PC-9 (cell line): ENCODE data around the gene ROS1. TPM values are rescaled to one million over a fixed set of nuclear protein-coding genes. Genes with fewer than 3 reads are reported as not detected.

Experiments used
- BruUV-seq: library from RNA; stranded (reverse); fragments of 400-500 nt; replicated peaks from 2 replicates; lab custom pipeline; 2021; lab: Mats Ljungman, UMichigan
- CTCF ChIA-PET: fragments of 300-600 bp; sonication (Branson Sonifier 250); formaldehyde crosslinking; loops from one replicate; lab custom pipeline; 2022; ENCODE audit warnings: antibody characterized with exemption; lab: Charles Lee
- POLR2A ChIA-PET: fragments of 300-600 bp; sonication (Branson Sonifier 250); formaldehyde crosslinking; loops from one replicate; lab custom pipeline; 2022; ENCODE audit warnings: antibody characterized with exemption; ENCODE audit not compliant: unreplicated experiment; lab: Charles Lee
- DNase-seq, 2 experiments: peaks; one replicate each; pipeline versions ENCODE4 v3.0.0 to v3.0.0-alpha.2; 2015 to 2022; ENCODE audit warnings: mixed read lengths in 1 of 2
- H2AFZ ChIP-seq: fragments of 200-600 bp; sonication (generic); 2 replicates; pipeline ENCODE4 v1.8.1; 2017; ENCODE audit warnings: antibody characterized with exemption
- H3F3A ChIP-seq: fragments of 200-600 bp; sonication (generic); 2 replicates; pipeline ENCODE4 v1.8.1; 2017; ENCODE audit warnings: antibody characterized with exemption, mild to moderate bottlenecking, low read depth; ENCODE audit not compliant: insufficient read depth
- H3K27ac ChIP-seq: fragments of 200-600 bp; sonication (generic); 2 replicates; pipeline ENCODE4 v1.6.1; 2016; ENCODE audit warnings: mixed run types
- H3K27me3 ChIP-seq: fragments of 200-600 bp; sonication (generic); 2 replicates; pipeline ENCODE4 v1.6.1; 2016; ENCODE audit warnings: low read depth, mixed run types; ENCODE audit not compliant: insufficient read depth
- H3K36me3 ChIP-seq: fragments of 200-600 bp; sonication (generic); 2 replicates; pipeline ENCODE4 v1.6.1; 2016; ENCODE audit warnings: low read depth, mixed run types
- H3K4me1 ChIP-seq: fragments of 200-600 bp; sonication (generic); replicated peaks from 2 replicates; pipeline ENCODE4 v1.6.1; 2016; ENCODE audit warnings: mixed run types; ENCODE audit not compliant: insufficient read depth
- H3K4me2 ChIP-seq: fragments of 200-600 bp; sonication (generic); 2 replicates; pipeline ENCODE4 v1.6.1; 2017; ENCODE audit warnings: mixed run types
- H3K4me3 ChIP-seq: fragments of 200-600 bp; sonication (generic); 2 replicates; pipeline ENCODE4 v1.6.1; 2016; ENCODE audit warnings: mixed run types
- H3K79me2 ChIP-seq: fragments of 200-600 bp; sonication (generic); 2 replicates; pipeline ENCODE4 v1.6.1; 2017; ENCODE audit warnings: low read depth, mixed run types
- H3K9me2 ChIP-seq: fragments of 200-600 bp; sonication (generic); 2 replicates; pipeline ENCODE4 v1.8.1; 2017; ENCODE audit warnings: mild to moderate bottlenecking; ENCODE audit not compliant: insufficient read depth
- H3K9me3 ChIP-seq: fragments of 200-600 bp; sonication (generic); 2 replicates; pipeline ENCODE4 v1.8.1; 2016; ENCODE audit warnings: low read depth; ENCODE audit not compliant: insufficient read depth
- H4K20me1 ChIP-seq: fragments of 200-600 bp; sonication (generic); 2 replicates; pipeline ENCODE4 v1.8.1; 2017; ENCODE audit not compliant: insufficient read depth
- EZH2 ChIP-seq: fragments of 200-600 bp; sonication (generic); IDR thresholded peaks from 2 replicates; pipeline ENCODE4 v1.8.0; 2017; ENCODE audit warnings: antibody characterized with exemption, low read depth
- intact Hi-C: fragments of 100-400 bp; cut with micrococcal nuclease; formaldehyde crosslinking; loops from one replicate; pipeline ENCODE4 v1.10.0; 2022; ENCODE audit not compliant: unreplicated experiment
- total RNA-seq: library from RNA; stranded (reverse); gene quantifications from 2 replicates; pipeline ENCODE4 v1.2.3, GENCODE V29; 2021
- TF ChIP-seq, protein P1 (sequence below): fragments of 200-600 bp; sonication (generic); conservative IDR thresholded peaks from 2 replicates; pipeline ENCODE4 v1.6.1; 2017; ENCODE audit warnings: mixed run types, antibody characterized with exemption, mild to moderate bottlenecking, moderate library complexity

Gene ROS1
- total RNA-seq, 1 experiment from 2014 or later: not detected

DNA sequence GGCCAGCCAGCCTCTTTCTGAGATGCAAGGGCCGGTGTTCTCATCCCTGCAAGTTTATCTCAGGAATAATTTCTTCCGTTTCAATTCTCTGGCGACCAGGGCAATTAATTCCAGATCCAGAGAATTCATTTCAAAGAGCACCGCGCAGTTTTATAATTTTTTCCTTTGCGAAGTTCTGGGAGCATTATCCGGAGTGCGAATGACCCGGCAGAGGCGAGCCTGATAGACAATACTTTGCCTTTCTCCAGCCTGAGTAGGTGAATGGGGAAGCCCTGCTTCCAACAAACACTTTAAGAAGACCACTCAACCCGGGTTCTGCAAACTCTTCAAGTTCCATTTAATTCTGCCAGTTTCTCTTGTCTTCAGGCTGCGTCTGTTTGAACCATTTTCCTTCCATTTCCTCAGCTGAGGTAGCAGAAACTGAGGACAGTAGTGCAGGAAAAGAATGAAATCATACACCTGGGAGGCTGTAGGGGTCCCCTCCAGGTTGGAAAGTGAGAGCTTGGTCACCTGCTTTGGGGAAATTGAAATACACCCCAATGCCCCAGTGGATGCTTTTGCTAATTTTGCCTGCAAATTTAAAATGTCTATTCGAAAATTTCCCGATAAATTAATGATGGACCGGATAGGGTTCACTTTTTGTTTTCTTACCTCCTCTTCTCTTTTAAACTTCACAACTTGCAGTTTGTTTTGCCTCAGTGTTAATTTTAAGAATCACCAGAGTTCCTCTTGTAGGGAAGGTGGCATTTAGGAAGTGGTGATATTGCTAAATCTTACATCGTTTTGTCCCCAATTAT, 159.3 kb downstream of the ROS1 start:
- Histone ChIP-seq H3K4me1 (no peaks in the 10 kb centered on the region), H3K4me2 (no peak overlapping the region), H2AFZ (no peak overlapping the region), H3K79me2 (no peaks in the 10 kb centered on the region), H3K27ac (no peak overlapping the region), H3K27me3 (peaks cover 20% of the 10 kb centered on the region; the same call in 1 of the 2 replicates), H3K9me2 (no peaks in the 10 kb centered on the region), H4K20me1 (no peaks in the 10 kb centered on the region), H3K9me3 (no peaks in the 10 kb centered on the region), H3F3A (no peaks in the 10 kb centered on the region), H3K36me3 (no peaks in the 10 kb centered on the region), H3K4me3 (no peak overlapping the region)
- intact Hi-C loops: no loop called here
- BruUV-seq: no TSS peak
- TF ChIP-seq, protein P1, sequence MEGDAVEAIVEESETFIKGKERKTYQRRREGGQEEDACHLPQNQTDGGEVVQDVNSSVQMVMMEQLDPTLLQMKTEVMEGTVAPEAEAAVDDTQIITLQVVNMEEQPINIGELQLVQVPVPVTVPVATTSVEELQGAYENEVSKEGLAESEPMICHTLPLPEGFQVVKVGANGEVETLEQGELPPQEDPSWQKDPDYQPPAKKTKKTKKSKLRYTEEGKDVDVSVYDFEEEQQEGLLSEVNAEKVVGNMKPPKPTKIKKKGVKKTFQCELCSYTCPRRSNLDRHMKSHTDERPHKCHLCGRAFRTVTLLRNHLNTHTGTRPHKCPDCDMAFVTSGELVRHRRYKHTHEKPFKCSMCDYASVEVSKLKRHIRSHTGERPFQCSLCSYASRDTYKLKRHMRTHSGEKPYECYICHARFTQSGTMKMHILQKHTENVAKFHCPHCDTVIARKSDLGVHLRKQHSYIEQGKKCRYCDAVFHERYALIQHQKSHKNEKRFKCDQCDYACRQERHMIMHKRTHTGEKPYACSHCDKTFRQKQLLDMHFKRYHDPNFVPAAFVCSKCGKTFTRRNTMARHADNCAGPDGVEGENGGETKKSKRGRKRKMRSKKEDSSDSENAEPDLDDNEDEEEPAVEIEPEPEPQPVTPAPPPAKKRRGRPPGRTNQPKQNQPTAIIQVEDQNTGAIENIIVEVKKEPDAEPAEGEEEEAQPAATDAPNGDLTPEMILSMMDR: no peak
- TF ChIP-seq EZH2: no peak
- no peak for DNase-seq
- ChIA-PET CTCF (no interaction called here), POLR2A (no interaction called here)

DNA sequence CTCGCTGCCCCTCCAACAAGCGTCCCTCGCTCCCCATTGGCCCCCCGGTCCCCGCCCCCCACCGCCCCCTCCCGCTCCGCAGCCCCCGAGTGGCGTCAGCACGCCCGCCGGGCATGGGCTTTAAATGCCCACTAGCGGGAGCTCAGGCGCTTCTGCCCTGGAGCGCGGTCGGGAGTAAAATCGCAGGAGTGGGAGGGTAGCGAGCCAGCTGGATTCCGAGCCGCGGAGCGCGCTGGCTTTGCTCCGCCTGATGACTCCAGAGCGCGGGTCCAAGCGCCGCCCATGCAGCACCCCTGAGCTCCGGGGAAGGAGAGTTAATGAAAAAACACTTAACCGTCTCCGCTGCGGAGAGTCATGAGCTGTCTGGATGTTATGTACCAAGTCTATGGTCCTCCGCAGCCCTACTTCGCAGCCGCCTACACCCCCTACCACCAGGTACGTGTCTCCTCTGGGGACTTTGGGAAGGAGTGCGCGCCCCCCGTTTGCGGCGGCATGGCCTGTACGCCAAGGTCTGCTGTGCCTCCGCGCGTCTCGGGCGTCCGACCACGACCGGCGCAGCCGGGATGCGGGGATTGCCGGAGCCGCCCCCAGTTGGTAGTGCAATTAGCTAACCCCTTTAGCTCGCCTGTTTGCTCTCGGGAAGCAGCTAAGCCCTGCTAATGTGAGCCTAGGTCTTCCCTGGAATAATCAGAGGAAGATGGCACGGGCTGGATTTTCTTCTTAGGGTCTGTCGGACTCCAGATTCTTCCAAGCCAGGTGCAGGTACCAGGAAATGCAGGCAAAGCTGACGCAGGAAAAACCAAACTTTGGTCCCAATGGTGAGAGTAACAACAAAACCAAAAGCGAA, 160.1 kb downstream of the ROS1 start, which contains the start of gene VGLL2:
VGLL2 (plus strand) TSS at position 149 of the 847 bp plus-strand sequence; CDS start at position 355, 206 bp downstream.
- intact Hi-C loops: no loop called here
- Histone ChIP-seq H3K4me1 (no peaks in the 10 kb centered on the region), H3K27ac (no peak within 1 kb of the TSS), H4K20me1 (no peaks in the 10 kb centered on the region), H3K27me3 (peaks cover 20% of the 10 kb centered on the region; the same call in 1 of the 2 replicates), H3K9me3 (no peaks in the 10 kb centered on the region), H3K4me2 (no peak within 1 kb of the TSS), H2AFZ (no peak within 1 kb of the TSS), H3K79me2 (no peaks in the 10 kb centered on the region), H3K9me2 (no peaks in the 10 kb centered on the region), H3K4me3 (no peak within 1 kb of the TSS), H3F3A (no peaks in the 10 kb centered on the region), H3K36me3 (no peaks in the 10 kb centered on the region)
- TF ChIP-seq EZH2: no peak
- TF ChIP-seq, protein P1: no peak
- POLR2A ChIA-PET: no interaction called here
- no peak for DNase-seq
- CTCF ChIA-PET: no interaction called here
- BruUV-seq: no TSS peak

DNA sequence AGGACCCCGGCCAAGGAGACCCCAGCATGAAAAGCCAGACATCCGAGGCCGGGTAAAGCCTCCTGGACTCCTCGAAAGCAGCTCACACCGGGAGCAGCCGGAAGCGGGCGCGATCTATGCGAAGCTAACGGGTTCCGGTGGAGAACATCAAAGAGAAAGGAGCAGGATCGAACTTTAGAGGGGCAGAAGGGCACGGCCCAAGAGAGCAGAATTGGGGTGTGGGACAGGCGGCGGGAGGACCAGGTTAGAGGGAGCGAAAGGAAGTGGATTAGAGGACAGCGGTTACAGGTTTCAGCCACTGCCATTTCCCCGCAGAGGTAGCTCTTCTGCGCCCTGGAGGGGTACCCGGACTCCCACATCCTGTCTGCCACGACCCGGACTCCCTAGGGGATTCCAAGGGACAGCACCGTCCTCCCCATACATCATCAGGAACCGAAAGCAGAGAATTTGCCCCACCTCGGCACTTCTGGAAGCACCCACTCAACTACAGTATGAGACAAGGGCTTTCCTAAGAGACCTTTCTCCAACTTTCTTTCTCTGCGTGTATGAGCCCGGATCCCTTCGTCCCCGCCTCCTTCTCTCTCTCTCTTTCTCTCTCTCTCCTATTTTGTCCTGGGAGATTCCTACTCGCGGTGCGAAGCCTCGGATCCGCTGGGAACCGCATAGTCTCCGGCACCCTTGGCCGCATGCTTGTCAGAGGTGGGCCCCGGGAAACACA, 160.9 kb downstream of the ROS1 start:
- Histone ChIP-seq H3K9me2 (no peaks in the 10 kb centered on the region), H3K4me2 (no peak overlapping the region), H3K36me3 (no peaks in the 10 kb centered on the region), H3K79me2 (no peaks in the 10 kb centered on the region), H3K4me1 (no peaks in the 10 kb centered on the region), H3K27me3 (peaks cover 20% of the 10 kb centered on the region; the same call in 1 of the 2 replicates), H3F3A (no peaks in the 10 kb centered on the region), H3K4me3 (no peak overlapping the region), H3K9me3 (no peaks in the 10 kb centered on the region; the same call in 1 of the 2 replicates), H3K27ac (no peak overlapping the region), H4K20me1 (no peaks in the 10 kb centered on the region), H2AFZ (no peak overlapping the region)
- no peak for DNase-seq
- BruUV-seq: no TSS peak
- ChIA-PET CTCF (interaction anchor here (0.5 kb wide), 1 partner anchor 76 kb away, joined by 7 read pairs; no protein-coding TSS in a partner anchor), POLR2A (no interaction called here)
- TF ChIP-seq EZH2: no peak
- TF ChIP-seq, protein P1: no peak
- intact Hi-C loops: no loop called here
